PC-3 (cell line): Measurements from ENCODE around the gene IFNA1. TPM values are rescaled to one million over a fixed set of nuclear protein-coding genes. Genes with fewer than 3 reads are reported as not detected.

Source experiments
- ATAC-seq: fragments of 200-7000 bp; cut with Tn5 transposase; 2 replicates; pipeline ENCODE4 v1.9.1; 2020; ENCODE audit warnings: mild to moderate bottlenecking, moderate library complexity
- BruUV-seq: library from RNA; stranded (reverse); fragments of 400-500 nt; replicated peaks from 2 replicates; lab custom pipeline; 2021; lab: Mats Ljungman, UMichigan
- CTCF ChIA-PET: fragments of 300-600 bp; sonication (Branson Sonifier 250); formaldehyde crosslinking; loops from one replicate; lab custom pipeline; 2022; ENCODE audit warnings: antibody characterized with exemption; lab: Charles Lee
- POLR2A ChIA-PET: fragments of 300-600 bp; sonication (Branson Sonifier 250); formaldehyde crosslinking; loops from one replicate; lab custom pipeline; 2022; ENCODE audit warnings: antibody characterized with exemption; ENCODE audit not compliant: unreplicated experiment; lab: Charles Lee
- DNase-seq: peaks from one replicate; pipeline ENCODE4 v3.0.0-alpha.2; 2015
- H2AFZ ChIP-seq: fragments of 300-600 bp; sonication (generic); 2 replicates; pipeline ENCODE4 v1.6.0; 2016; ENCODE audit warnings: antibody characterized with exemption, low read length
- H3F3A ChIP-seq: fragments of 300-600 bp; sonication (generic); one replicate; pipeline ENCODE4 v1.6.0; 2017; ENCODE audit warnings: antibody characterized with exemption, low read length, control low read depth, mild to moderate bottlenecking; ENCODE audit not compliant: unreplicated experiment
- H3K27ac ChIP-seq: fragments of 300-600 bp; sonication (generic); 2 replicates; pipeline ENCODE4 v1.5.1; 2016; ENCODE audit warnings: mild to moderate bottlenecking, low read length
- H3K27me3 ChIP-seq: fragments of 300-600 bp; sonication (generic); 2 replicates; pipeline ENCODE4 v1.6.1; 2016; ENCODE audit warnings: low read length, mixed read lengths
- H3K36me3 ChIP-seq: fragments of 300-600 bp; sonication (generic); 2 replicates; pipeline ENCODE4 v1.6.1; 2016; ENCODE audit warnings: low read depth, mixed run types, low read length, mixed read lengths
- H3K4me1 ChIP-seq: fragments of 300-600 bp; sonication (generic); 2 replicates; pipeline ENCODE4 v1.5.1; 2016; ENCODE audit warnings: low read length; ENCODE audit not compliant: insufficient read depth
- H3K4me2 ChIP-seq: fragments of 300-600 bp; sonication (generic); 2 replicates; pipeline ENCODE4 v1.6.0; 2016; ENCODE audit warnings: low read length
- H3K4me3 ChIP-seq: fragments of 300-600 bp; sonication (generic); 2 replicates; pipeline ENCODE4 v1.5.1; 2016; ENCODE audit warnings: mild to moderate bottlenecking, low read length, mixed read lengths
- H3K79me2 ChIP-seq: fragments of 300-600 bp; sonication (generic); 2 replicates; pipeline ENCODE4 v1.6.1; 2017; ENCODE audit warnings: low read length, mixed read lengths
- H3K9ac ChIP-seq: fragments of 300-600 bp; sonication (generic); 2 replicates; pipeline ENCODE4 v1.6.0; 2016; ENCODE audit warnings: mild to moderate bottlenecking, low read length
- H3K9me2 ChIP-seq: fragments of 300-600 bp; sonication (generic); replicated peaks from 2 replicates; pipeline ENCODE4 v1.6.1; 2016; ENCODE audit warnings: mixed run types, low read length, mixed read lengths
- H3K9me3 ChIP-seq: fragments of 300-600 bp; sonication (generic); 2 replicates; pipeline ENCODE4 v1.6.1; 2016; ENCODE audit warnings: low read length, mixed read lengths
- H4K20me1 ChIP-seq: fragments of 300-600 bp; sonication (generic); 2 replicates; pipeline ENCODE4 v1.6.1; 2016; ENCODE audit warnings: low read length, mixed read lengths
- EZH2 ChIP-seq: fragments of 300-600 bp; sonication (generic); IDR thresholded peaks from one replicate; pipeline ENCODE4 v1.6.1; 2017; ENCODE audit warnings: antibody characterized with exemption, mild to moderate bottlenecking, low read length; ENCODE audit not compliant: unreplicated experiment
- EZH2phosphoT487 ChIP-seq: fragments of 300-600 bp; sonication (generic); IDR thresholded peaks from 2 replicates; pipeline ENCODE4 v1.6.1; 2018; ENCODE audit warnings: mild to moderate bottlenecking, antibody characterized with exemption, low read length, borderline replicate concordance
- intact Hi-C: fragments of 100-400 bp; cut with micrococcal nuclease; formaldehyde crosslinking; loops from 2 replicates; pipeline ENCODE4 v1.9.0; 2023
- total RNA-seq: library from RNA; depleted of rRNA; stranded (reverse); fragments of >200 nt; gene quantifications from 2 replicates; pipeline ENCODE4 v1.2.3, GENCODE V29; 2014
- TF ChIP-seq, protein P1 (sequence below): fragments of 300-600 bp; sonication (generic); conservative IDR thresholded peaks from 2 replicates; pipeline ENCODE4 v1.5.1; 2017; ENCODE audit warnings: antibody characterized with exemption, low read depth, mild to moderate bottlenecking, low read length

The IFNA1 gene
- total RNA-seq, 1 experiment from 2014 or later = not detected

- Histone ChIP-seq H3K79me2 (no peaks in the 10 kb centered on the region), H3K27me3 (no peaks in the 10 kb centered on the region), H3K4me2 (no peak overlapping the region), H2AFZ (no peak overlapping the region), H3K27ac (no peak overlapping the region), H3K9ac (no peak overlapping the region), H3K36me3 (no peaks in the 10 kb centered on the region), H3K4me3 (no peak overlapping the region), H4K20me1 (no peaks in the 10 kb centered on the region), H3K9me3 (no peaks in the 10 kb centered on the region), H3K4me1 (no peaks in the 10 kb centered on the region), H3K9me2 (no peaks in the 10 kb centered on the region), H3F3A (no peaks in the 10 kb centered on the region)
- ATAC-seq (no peak), DNase-seq (no peak)
- no TSS peak for BruUV-seq
- no peak for TF ChIP-seq EZH2phosphoT487
- no peak for TF ChIP-seq EZH2
- TF ChIP-seq, protein P1, sequence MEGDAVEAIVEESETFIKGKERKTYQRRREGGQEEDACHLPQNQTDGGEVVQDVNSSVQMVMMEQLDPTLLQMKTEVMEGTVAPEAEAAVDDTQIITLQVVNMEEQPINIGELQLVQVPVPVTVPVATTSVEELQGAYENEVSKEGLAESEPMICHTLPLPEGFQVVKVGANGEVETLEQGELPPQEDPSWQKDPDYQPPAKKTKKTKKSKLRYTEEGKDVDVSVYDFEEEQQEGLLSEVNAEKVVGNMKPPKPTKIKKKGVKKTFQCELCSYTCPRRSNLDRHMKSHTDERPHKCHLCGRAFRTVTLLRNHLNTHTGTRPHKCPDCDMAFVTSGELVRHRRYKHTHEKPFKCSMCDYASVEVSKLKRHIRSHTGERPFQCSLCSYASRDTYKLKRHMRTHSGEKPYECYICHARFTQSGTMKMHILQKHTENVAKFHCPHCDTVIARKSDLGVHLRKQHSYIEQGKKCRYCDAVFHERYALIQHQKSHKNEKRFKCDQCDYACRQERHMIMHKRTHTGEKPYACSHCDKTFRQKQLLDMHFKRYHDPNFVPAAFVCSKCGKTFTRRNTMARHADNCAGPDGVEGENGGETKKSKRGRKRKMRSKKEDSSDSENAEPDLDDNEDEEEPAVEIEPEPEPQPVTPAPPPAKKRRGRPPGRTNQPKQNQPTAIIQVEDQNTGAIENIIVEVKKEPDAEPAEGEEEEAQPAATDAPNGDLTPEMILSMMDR = no peak
- intact Hi-C loops = no loop called here
- CTCF ChIA-PET = no interaction called here
- POLR2A ChIA-PET = no interaction called here
These were observed 12.0 kb upstream of the IFNA1 start for GRCh38 chr9:21428235-21428634.

DNA sequence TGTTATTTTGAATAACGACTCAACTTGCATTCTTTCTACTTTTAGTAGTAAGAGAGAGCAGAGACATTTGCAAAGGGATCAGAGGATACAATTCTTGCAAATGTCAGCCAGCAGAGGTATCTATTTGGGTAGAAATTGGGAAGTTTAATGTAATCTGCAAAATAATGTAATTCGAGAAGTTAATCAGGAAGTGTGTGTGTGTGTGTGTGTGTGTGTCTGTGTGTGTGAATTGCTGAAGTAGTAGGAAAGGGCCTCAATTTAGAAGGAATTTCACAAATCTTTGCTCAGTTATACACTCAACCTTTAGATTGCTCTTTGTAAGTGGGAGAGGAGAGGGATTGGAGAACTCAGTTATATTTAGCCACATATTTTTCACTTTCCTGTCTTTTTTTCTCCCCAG lies 11.0 kb upstream of the IFNA1 start:
- H3K79me2 ChIP-seq = no peaks in the 10 kb centered on the region
- no peak overlapping the region for H3K27ac ChIP-seq
- H2AFZ ChIP-seq = no peak overlapping the region
- no peaks in the 10 kb centered on the region for H3K36me3 ChIP-seq
- no peaks in the 10 kb centered on the region for H3K9me2 ChIP-seq
- no peaks in the 10 kb centered on the region for H3K4me1 ChIP-seq
- H4K20me1 ChIP-seq = no peaks in the 10 kb centered on the region
- no peak overlapping the region for H3K4me2 ChIP-seq
- no TSS peak for BruUV-seq
- TF ChIP-seq EZH2 = no peak
- TF ChIP-seq EZH2phosphoT487 = no peak
- TF ChIP-seq, protein P1 = no peak
- ChIA-PET POLR2A (no interaction called here), CTCF (no interaction called here)
- no peak for DNase-seq
- no peak for ATAC-seq
- intact Hi-C loops = no loop called here
- no peaks in the 10 kb centered on the region for H3F3A ChIP-seq
- no peaks in the 10 kb centered on the region for H3K27me3 ChIP-seq
- H3K9me3 ChIP-seq = no peaks in the 10 kb centered on the region
- no peak overlapping the region for H3K4me3 ChIP-seq
- H3K9ac ChIP-seq = no peak overlapping the region

- Histone ChIP-seq H3K4me2 (no peak overlapping the region), H2AFZ (no peak overlapping the region), H3K79me2 (no peaks in the 10 kb centered on the region), H4K20me1 (no peaks in the 10 kb centered on the region), H3K36me3 (no peaks in the 10 kb centered on the region), H3K27me3 (no peaks in the 10 kb centered on the region), H3K4me1 (no peaks in the 10 kb centered on the region), H3K9me2 (no peaks in the 10 kb centered on the region), H3K4me3 (no peak overlapping the region), H3F3A (no peaks in the 10 kb centered on the region), H3K9ac (no peak overlapping the region), H3K9me3 (no peaks in the 10 kb centered on the region), H3K27ac (no peak overlapping the region)
- DNase-seq (no peak), ATAC-seq (no peak)
- ChIA-PET CTCF (interaction anchor here (0.6 kb wide), 1 partner anchor 15 kb away, joined by 3 read pairs; no protein-coding TSS in a partner anchor), POLR2A (no interaction called here)
- intact Hi-C loops = no loop called here
- no peak for TF ChIP-seq EZH2
- no peak for TF ChIP-seq EZH2phosphoT487
- TF ChIP-seq, protein P1 = no peak
- no TSS peak for BruUV-seq
These were observed 7.4 kb upstream of the IFNA1 start for GRCh38 chr9:21432672-21433425.
